Left renal cortex interstitium (tissue), 4 donors: Measurements from ENCODE around the gene ALG6. TPM values are rescaled to one million over a fixed set of nuclear protein-coding genes. Genes with fewer than 3 reads are reported as not detected.

Experiments
- DNase-seq, 4 donors: peaks; one replicate each; pipeline ENCODE4 v3.0.0-alpha.2; 2013; ENCODE audit warnings: low read depth in 4 of 4, low spot score in 2 of 4, missing footprints in 1 of 4
- polyA plus RNA-seq, 4 donors: library from polyadenylated mRNA; unstranded; fragments of 120-200 nt; gene quantifications; one replicate each; pipeline ENCODE4 v1.2.1, GENCODE V29; 2013; ENCODE audit not compliant: insufficient read length in 4 of 4

ALG6 gene
- polyA plus RNA-seq, 4 donors: 23.4 to 29.7 (median 24.1) TPM

DNA sequence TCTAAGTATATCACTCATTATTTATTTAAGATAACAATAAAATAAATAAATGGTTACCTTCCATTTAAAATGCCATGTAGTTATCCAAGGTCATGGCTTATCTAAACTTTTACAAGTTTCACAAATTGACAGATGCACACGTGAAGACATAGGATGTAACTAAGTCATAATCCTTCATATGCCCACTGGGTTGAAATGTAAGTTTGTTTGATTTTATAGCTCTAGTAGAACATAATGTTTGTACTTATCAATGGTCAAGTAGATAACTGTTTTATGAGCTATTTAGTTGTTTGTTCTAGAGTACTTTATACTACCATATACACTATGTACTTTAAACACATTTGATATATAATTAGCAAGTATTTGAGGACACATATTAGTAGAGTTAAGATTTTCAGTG, 112.6 kb downstream of the ALG6 start:
- no peak for DNase-seq

GRCh38 chr1:63486629-63487028, 119.2 kb downstream of the ALG6 start:
- no peak for DNase-seq

DNA sequence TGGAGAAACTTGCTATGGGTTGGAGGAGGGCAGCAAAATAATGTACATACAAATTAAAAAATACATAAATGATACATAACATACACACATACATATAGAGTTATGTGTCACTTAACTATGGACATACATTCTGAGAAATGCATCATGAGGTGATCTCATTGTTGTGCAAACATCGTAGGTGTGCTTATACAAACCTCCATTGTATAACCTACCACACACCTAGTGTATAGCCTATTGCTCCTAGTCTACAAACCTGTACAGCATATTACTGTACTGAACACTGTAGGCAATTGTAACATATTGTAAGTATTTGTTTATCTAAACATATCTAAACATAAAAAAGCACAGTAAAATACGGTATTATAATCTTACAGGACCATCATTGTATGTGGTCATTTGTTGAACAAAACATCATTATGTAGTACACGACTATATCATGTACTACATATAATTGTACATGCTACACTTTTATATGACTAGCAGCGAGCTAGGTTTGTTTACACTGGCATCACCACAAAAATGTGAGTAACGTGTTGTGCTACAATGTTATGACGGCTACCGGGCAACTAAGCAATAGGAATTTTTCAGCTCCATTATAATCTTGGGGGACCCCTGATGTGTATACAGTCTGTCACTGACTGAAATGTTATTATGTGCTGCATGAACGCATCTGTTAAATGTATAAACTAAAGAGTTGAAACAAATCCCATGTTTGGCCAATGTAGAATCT, 120.1 kb downstream of the ALG6 start:
- no peak for DNase-seq

Other genes starting within 250 kb of the ALG6 start
- under 1 TPM; 0.22 to 0.38 (median 0.25) TPM for gene FOXD3, start 45.1 kb upstream of the ALG6 start, polyA plus RNA-seq
- gene ITGB3BP, start 155.6 kb downstream of the ALG6 start, polyA plus RNA-seq: 10 to 100 TPM; 57.0 to 72.3 (median 62.5) TPM
- 10 to 100 TPM; 19.6 to 27.9 (median 23.7) TPM for gene EFCAB7, start 155.9 kb downstream of the ALG6 start, polyA plus RNA-seq
- gene PGM1, start 225.8 kb downstream of the ALG6 start, polyA plus RNA-seq: 10 to 100 TPM; 28.1 to 35.1 (median 31.6) TPM